ENCODE results near the gene TBC1D3L.
"Not testable (repeated sequence)": the region's sequence is repeated elsewhere in the genome, so short reads cannot be mapped to it uniquely, and the experiment has no call there.

The TBC1D3L gene

GRCh38 chr17:37988960-37989359 is at the start of gene TBC1D3L:
Gene TBC1D3L, minus strand, starts transcription at chr17:37989060. Its CDS starts 1,540 bp downstream, at chr17:37987520.
- not testable (repeated sequence) for DNase-seq

- not testable (repeated sequence) for DNase-seq
Measured at GRCh38 chr17:38003676-38004075, 14.8 kb upstream of the TBC1D3L start, which contains the start of gene TBC1D3D. Gene TBC1D3D, plus strand, starts transcription at chr17:38003976. Its CDS starts 1,585 bp downstream, at chr17:38005561.

Data from nucleus accumbens (tissue), 56 donors.